NCI-H2227 (cell line): ENCODE measurements around the gene PANX2.
A peak's percentile ranks its signal among the peaks of the same experiment; 100 is the strongest.

Experiments
- DNase-seq: peaks from one replicate; lab custom pipeline; 2025; ENCODE audit not compliant: unreplicated experiment; lab: John Stamatoyannopoulos, UW

The PANX2 gene

GRCh38 chr22:50169774-50170341 is 673 bp upstream of the PANX2 start:
- DNase-seq = peak; percentile 26

DNA sequence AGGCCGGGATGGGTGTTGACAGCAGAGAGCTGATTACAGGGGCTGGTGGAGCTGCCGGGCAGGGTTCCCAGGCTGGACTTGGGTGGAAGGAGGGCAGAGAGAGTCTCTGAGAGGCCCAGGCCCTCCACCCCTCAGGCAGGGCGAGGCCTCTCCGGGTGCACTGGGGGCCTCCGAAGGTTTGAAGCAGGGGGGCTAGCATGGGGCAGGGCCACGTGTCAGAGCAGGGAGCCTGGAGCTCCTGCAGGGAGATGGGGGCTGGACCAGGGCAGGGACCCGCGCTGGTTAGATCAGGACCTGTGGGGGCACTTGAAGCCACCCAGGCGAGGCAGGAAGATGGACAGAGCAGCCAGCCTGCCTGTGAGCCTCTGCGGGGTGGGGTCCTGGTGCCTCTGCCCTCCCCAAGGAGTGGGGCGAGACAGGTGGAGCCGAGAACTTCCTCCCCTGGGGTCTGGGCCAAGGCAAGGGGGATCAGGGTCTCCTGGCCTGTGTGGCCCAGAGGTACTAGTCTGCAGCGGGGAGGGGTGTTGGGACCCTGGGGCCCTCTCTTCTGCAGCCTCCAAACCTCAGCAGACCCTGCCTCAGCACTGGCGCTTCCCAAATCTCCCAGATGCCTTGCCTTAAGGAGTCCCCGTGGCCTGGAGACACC is 911 bp downstream of the PANX2 start:
- no peak for DNase-seq

DNA sequence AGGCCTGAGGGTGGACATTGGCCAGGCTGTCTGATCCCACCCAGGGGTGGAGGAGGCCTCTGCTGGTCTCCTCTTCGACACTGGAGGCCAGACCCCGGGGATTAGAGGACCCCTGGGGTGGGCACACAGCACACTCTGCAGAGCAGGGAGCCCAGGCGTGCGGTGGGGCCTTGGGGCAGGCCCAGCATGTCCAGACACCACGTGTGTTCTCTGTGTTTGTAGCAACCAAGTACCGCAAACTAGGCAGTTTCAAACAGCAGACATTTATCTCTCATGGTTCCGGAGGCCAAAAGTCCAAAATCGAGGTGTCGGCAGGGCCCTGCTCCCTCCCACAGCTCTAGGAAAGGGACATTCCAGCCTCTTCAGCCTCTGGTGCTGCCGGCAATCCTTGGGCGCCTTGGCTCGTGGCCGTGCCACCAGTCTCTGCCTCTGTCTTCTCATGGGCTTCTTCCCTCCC is 1.5 kb downstream of the PANX2 start:
- no peak for DNase-seq

GRCh38 chr22:50173311-50173982 is 2.9 kb downstream of the PANX2 start:
- DNase-seq = no peak

GRCh38 chr22:50173983-50174355 is 3.4 kb downstream of the PANX2 start:
- DNase-seq = no peak

- DNase-seq = no peak
Observed at GRCh38 chr22:50174382-50175190, 4.1 kb downstream of the PANX2 start.

GRCh38 chr22:50175191-50175461 is 4.6 kb downstream of the PANX2 start:
- DNase-seq = no peak

DNA sequence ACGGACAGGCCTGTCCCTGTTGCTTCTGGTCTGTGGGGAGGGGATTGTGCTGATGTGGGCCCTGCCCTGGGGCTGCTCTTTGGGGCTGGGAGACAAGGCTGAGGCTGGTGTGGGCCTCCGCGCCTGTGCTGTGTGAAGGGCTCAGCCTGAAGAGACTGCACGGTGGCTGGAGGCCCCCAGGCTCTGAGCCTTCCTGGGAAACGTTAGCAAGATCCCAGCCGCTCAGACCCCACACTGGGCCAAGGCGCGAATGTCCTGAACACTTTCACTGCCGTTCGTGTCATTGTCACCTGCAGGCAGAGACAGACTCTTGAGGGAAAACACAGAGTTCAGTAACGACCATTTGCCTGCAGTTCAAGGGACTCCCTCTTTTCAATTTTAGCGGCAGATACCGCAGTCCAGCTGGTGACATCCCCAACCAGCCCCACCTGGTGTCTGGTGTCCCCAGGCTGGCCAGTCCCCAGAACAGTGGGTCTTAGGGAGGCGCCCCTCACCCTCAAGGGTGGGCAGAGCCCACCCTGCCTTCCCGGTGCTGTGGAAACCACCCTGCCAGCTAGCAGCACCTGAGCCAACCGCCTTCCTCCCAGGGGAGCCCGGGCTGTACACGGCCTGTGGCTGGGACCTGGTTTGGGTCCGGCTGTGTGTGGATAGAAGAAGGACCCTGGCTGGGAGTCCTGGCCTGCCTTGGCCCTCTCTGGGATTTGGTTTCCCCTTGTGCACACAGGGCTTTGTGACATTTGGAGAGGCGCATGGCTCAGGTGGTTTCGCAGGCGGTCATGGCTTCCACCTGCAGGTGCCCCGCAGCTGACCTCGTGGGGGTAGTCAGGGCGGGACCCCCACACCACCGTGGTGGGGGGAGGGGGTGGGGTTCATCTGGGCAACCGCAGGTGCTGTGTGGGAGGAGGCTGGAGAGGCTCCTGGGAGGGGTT is 5.7 kb downstream of the PANX2 start:
- no peak for DNase-seq

GRCh38 chr22:50176850-50177536 is 6.5 kb downstream of the PANX2 start:
- DNase-seq = no peak

DNA sequence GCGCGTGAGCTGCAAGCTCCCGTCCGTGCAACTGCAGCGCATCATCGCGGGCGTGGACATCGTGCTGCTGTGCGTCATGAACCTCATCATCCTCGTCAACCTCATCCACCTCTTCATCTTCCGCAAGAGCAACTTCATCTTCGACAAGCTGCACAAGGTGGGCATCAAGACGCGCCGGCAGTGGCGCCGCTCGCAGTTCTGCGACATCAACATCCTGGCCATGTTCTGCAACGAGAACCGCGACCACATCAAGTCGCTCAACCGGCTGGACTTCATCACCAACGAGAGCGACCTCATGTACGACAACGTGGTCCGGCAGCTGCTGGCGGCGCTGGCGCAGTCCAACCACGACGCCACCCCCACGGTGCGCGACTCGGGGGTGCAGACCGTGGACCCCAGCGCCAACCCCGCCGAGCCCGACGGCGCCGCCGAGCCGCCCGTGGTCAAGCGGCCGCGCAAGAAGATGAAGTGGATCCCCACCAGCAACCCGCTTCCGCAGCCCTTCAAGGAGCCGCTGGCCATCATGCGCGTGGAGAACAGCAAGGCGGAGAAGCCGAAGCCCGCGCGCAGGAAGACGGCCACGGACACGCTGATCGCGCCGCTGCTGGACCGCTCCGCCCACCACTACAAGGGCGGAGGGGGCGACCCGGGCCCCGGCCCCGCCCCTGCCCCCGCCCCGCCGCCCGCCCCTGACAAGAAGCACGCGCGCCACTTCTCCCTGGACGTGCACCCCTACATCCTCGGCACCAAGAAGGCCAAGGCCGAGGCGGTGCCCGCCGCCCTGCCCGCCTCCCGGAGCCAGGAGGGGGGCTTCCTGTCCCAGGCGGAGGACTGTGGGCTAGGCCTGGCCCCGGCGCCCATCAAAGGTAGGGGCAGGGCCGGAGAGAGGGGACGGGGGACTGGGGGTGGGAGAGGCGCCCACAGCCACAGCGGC is 7.3 kb downstream of the PANX2 start:
- no peak for DNase-seq

GRCh38 chr22:50178471-50178864 is 7.9 kb downstream of the PANX2 start:
- no peak for DNase-seq

DNA sequence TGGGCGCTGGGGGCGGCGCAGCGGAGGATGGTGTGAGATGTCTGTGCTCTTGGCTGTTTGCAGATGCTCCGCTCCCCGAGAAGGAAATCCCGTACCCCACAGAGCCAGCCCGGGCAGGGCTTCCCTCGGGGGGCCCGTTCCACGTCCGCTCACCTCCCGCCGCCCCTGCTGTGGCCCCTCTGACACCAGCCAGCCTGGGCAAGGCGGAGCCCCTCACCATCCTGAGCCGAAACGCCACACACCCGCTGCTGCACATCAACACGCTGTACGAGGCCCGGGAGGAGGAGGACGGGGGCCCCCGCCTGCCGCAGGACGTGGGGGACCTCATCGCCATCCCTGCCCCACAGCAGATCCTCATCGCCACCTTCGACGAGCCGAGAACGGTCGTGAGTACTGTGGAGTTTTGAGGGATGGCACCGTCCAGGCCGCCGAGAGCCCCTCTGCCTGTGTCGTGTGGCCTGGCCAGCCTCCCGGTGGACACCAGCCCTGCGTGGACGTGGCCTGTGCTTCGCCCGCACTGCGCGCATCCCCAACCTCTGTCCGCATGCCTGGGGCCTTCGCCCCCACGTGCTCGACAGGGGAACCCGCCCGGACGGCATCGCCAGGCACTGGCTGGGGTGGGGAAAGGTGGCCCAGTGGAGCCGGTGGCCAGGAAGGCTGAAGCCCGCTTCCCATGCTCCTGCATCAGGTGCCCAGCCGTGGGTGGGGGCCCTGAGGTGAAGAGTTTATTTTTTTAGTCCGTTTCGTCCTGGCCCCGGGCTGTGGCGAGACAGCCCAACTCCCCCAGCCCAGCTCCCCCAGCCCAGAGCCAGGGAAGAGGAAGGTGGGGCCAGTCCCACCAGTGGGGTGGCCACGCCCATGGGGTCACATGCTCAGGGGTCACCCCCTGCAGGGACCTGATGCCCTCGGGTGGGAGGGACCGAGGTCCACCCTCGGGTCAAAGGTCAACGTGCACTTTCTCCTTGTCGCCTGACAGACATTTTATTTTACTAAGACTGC is 8.6 kb downstream of the PANX2 start:
- DNase-seq = no peak

GRCh38 chr22:50179937-50180726 is 9.6 kb downstream of the PANX2 start:
- DNase-seq = no peak

DNA sequence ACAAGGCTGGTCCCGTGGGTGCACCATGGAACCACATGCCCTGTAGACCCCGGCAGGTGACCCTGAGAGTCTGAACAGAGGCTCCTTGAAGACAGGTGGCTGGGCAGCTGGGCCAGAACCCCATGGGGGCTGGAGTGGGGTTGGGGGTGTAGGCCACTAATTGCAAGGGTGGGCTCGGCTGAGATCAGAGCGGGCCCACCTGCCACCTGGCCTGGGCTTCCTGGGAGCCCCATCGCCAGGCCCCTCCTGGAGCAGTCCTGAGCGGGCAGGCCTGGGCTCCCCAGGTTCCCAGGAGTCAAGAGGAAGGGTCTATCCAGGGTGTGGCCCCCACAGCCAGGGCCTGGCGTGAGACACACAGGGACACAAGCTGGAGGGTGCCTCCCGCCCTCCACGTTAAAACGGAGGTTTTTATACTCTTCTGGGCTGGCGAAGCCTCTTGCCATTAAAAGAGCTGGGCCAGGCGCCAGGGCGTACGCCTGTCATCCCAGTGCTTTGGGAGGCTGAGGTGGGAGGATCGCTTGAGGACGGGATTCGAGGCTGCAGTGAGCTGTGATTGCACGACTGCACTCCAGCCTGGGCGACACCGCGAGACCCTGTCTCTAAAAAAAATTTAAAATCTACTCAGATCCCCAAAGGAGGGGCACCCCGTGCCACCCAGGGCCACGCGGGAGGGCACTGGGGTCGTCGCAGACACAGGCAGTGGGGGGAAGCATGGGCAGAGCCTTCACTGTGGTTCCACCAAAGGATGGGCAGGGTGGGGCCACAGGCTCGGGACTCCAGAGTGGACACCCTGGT is 10.4 kb downstream of the PANX2 start:
- DNase-seq = no peak

DNA sequence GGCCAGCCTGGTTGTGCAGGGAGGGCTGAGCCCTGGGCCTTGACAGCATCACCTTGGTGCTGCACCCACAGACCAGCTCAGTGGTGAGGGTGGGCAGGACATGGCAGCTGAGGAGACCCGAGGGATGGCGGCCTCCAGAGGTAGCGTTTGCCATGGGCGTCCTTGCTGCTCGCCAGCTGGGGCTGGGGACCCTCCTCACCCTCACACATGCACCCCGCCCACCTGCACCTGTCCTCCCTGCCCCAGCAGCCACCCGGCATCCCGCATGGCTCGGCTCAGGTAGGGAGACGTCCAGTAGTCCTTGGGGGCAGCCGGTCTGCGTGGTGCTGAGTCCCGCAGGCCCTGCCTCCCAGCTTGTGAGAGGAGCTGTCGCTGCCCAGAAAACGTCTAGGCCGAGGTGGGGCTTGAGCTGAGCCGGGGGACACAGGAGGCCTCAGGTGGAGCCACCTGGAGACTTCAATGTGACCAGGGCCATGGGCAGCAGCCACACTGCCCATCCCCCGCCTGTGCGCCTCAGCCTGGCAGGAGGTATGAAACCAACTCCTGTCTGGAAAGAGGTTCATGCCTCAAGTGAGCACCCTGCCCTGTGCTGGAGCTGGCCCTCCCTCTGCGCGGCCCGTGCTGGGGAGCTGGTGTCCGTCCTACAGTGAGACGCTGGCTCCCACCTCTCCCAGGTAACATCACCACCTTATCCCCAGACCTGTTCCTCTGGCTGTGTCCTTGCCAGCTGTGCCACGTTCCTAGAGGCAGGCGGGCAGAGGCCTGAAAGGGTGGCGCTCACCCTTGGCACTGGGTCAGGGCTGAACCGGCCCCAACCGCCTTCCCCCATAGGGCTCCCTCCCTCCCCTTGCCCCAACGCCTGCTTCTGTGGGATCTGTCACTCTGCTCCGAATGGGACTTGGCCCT is 11.9 kb downstream of the PANX2 start:
- DNase-seq = no peak
